ENCODE measurements around the gene MRPS22. TPM values are rescaled to one million over a fixed set of nuclear protein-coding genes. Genes with fewer than 3 reads are reported as not detected.

The MRPS22 gene
- total RNA-seq, 1 experiment from 2014 or later = 45.7 TPM

GRCh38 chr3:139306078-139306477, 37.7 kb upstream of the MRPS22 start:
- Histone ChIP-seq H4K20me1 (ENCODE audit: control insufficient read depth, insufficient read depth, insufficient read length) (no peaks in the 10 kb centered on the region), H3K4me2 (ENCODE audit: insufficient read depth, insufficient read length, low read length) (no peak overlapping the region), H3K27ac (ENCODE audit: insufficient read length, low read depth, low read length) (no peak overlapping the region), H4K5ac (ENCODE audit: insufficient read length, low read depth, low read length) (no peak overlapping the region), H3K79me2 (ENCODE audit: insufficient read depth, low read length) (no peaks in the 10 kb centered on the region), H3K9me3 (ENCODE audit: control insufficient read depth, low read depth, low read length) (no peaks in the 10 kb centered on the region), H2AK5ac (ENCODE audit: insufficient read length, low read length) (no peak overlapping the region), H2BK5ac (ENCODE audit: insufficient read length, low read length) (no peak overlapping the region), H2BK12ac (ENCODE audit: insufficient read length, low read depth, low read length) (no peak overlapping the region), H3K4me1 (ENCODE audit: insufficient read depth, low read length) (no peaks in the 10 kb centered on the region), H2BK20ac (ENCODE audit: low read depth, low read length, poor library complexity, severe bottlenecking) (no peak overlapping the region), H3K23ac (ENCODE audit: insufficient read length, low read depth, low read length) (no peak overlapping the region), H3K27me3 (ENCODE audit: insufficient read depth, low read length) (no peaks in the 10 kb centered on the region), H2BK120ac (ENCODE audit: low read depth, low read length, poor library complexity, severe bottlenecking) (no peak overlapping the region), H4K8ac (replicated peaks; ENCODE audit: insufficient read length, low read depth, low read length) (no peak overlapping the region), H3K79me1 (ENCODE audit: insufficient read depth, low read depth, low read length, poor library complexity, severe bottlenecking) (no peaks in the 10 kb centered on the region), H3K18ac (ENCODE audit: insufficient read length, low read depth, low read length) (no peak overlapping the region), H3K56ac (ENCODE audit: insufficient read length, low read depth, low read length) (no peak overlapping the region), H3K23me2 (ENCODE audit: insufficient read length, low read depth, low read length, poor library complexity, severe bottlenecking) (no peaks in the 10 kb centered on the region), H3T11ph (ENCODE audit: low read length) (no peak overlapping the region), H3K4ac (ENCODE audit: low read depth, low read length) (no peak overlapping the region), H3K14ac (ENCODE audit: insufficient read depth, low read length) (no peak overlapping the region), H4K91ac (ENCODE audit: insufficient read length, low read depth, low read length) (no peak overlapping the region), H2AFZ (ENCODE audit: low read length) (no peak overlapping the region), H2BK15ac (ENCODE audit: low read depth, low read length) (no peak overlapping the region), H3K9ac (ENCODE audit: extremely low read depth, insufficient read length, low read length) (no peak overlapping the region)
- Mint-ChIP-seq H3K9me3 (no peaks in the 10 kb centered on the region), H3K4me1 (peaks cover 12 to 16% of the 10 kb centered on the region in 2 experiments), H3K27me3 (ENCODE audit: low read depth) (no peaks in the 10 kb centered on the region; the same call in 1 of the 2 replicates), H3K4me3 (no peak overlapping the region), H3K27ac (peak overlapping the region in 1 of 3 experiments; percentile 57; a peak in 1 of 7 replicates), H3K36me3 (ENCODE audit: insufficient read depth in 1 of 3, low read depth in 3 of 3) (no peaks in the 10 kb centered on the region)
- DNase-seq = no peak
- no CpG with 5 or more reads among the region's 2 CpGs for WGBS (ENCODE audit: extremely low coverage, insufficient read length, low lambda C conversion rate)
- no peak for TF ChIP-seq CTCF (conservative IDR thresholded peaks at IDR 0.05)

Measured in H9 (cell line).